Psoas muscle (tissue), 8 donors: ENCODE results near the gene KCNG4. TPM values are rescaled to one million over a fixed set of nuclear protein-coding genes. Genes with fewer than 3 reads are reported as not detected.

Experiments used
- ATAC-seq, 4 donors: fragments of 200-7000 bp; cut with Tn5 transposase; one replicate each; pipeline ENCODE4 v1.9.1; 2020; ENCODE audit warnings: moderate library complexity in 3 of 4, mild to moderate bottlenecking in 2 of 4
- DNase-seq, 2 donors: peaks; one replicate each; pipeline ENCODE4 v3.0.0-alpha.2; 2020
- H3K27ac ChIP-seq: fragments of 200-600 bp; one replicate; pipeline ENCODE4 v1.8.0; 2022
- H3K27me3 ChIP-seq, 3 donors: fragments of 200-600 bp in 1 of 3; one replicate each; pipeline versions ENCODE4 v1.6.1 to v1.8.0; 2013 to 2022; ENCODE audit warnings: low read length in 2 of 3, mild to moderate bottlenecking in 2 of 3, moderate library complexity in 1 of 3; ENCODE audit not compliant: insufficient read depth in 3 of 3
- H3K36me3 ChIP-seq, 2 donors: fragments of 200-600 bp in 1 of 2; one replicate each; pipeline versions ENCODE4 v1.6.1 to v1.8.0; 2013 to 2022; ENCODE audit warnings: low read depth in 1 of 2, mild to moderate bottlenecking in 1 of 2, moderate library complexity in 1 of 2; ENCODE audit not compliant: insufficient read depth in 1 of 2
- H3K4me1 ChIP-seq: fragments of 200-600 bp; one replicate; pipeline ENCODE4 v1.8.0; 2022
- H3K4me3 ChIP-seq: fragments of 200-600 bp; one replicate; pipeline ENCODE4 v1.8.0; 2022; ENCODE audit warnings: mild to moderate bottlenecking
- H3K9me3 ChIP-seq: fragments of 200-600 bp; one replicate; pipeline ENCODE4 v1.8.0; 2022
- CTCF ChIP-seq: fragments of 200-600 bp; IDR thresholded peaks from one replicate; pipeline ENCODE4 v1.8.0; 2022; ENCODE audit warnings: antibody characterized with exemption
- WGBS, 3 donors: extraction: QIAGEN DNeasy Blood & Tissue Kit; methylation state at CpG; one replicate each; pipeline versions ENCODE4 v1.1.6 to v1.1.7; 2013; 5-methylcytosine and 5-hydroxymethylcytosine counted together
- intact Hi-C, 2 donors: fragments of 100-400 bp; cut with DNase I; formaldehyde crosslinking; loops; one replicate each; pipeline versions ENCODE4 v1.11.0 to v1.14.2; 2022
- polyA plus RNA-seq, 3 donors: library from polyadenylated mRNA; stranded (reverse); fragments of 200-250 nt; gene quantifications; one replicate each; pipeline ENCODE4 v1.2.3, GENCODE V29; 2013
- total RNA-seq, 4 donors: library from RNA; stranded (reverse); fragmentation: NEBNext Ultra II Directional in 2 of 4; extraction: Animal tissue kit (Norgen Biotek cat#: 25700) in 2 of 4; gene quantifications; one replicate each; pipeline versions ENCODE4 v1.2.1 to v1.2.4, GENCODE V29; 2021 to 2023
- donor health status: healthy with polysubstance abuse.
- donor health status: DM: no; HTN: no; CAD: no; lungs with moderate emphysema.
- donor health status: Bipolar disorder and iron deficiency.
- donor health status: healthy.
- donor health status: DM: yes; HTN: yes; CAD: no.
- donor health status: DM: no; HTN: no; CAD: no.
- donor health status: DM: no; HTN: no; CAD: no.
- donor health status: DM: yes; HTN: yes; CAD: no.

The KCNG4 gene
- total and polyA plus RNA-seq, 7 donors: 0.04 to 0.10 TPM; not detected in 5

GRCh38 chr16:84196101-84196500 lies 43.7 kb downstream of the KCNG4 start:
- no peaks in the 10 kb centered on the region for H3K9me3 ChIP-seq
- ATAC-seq (peak in 1 of 4 donors; percentile 31), DNase-seq (no peak)
- no peaks in the 10 kb centered on the region for H3K36me3 ChIP-seq
- H3K4me1 ChIP-seq: no peaks in the 10 kb centered on the region
- no peak overlapping the region for H3K27ac ChIP-seq
- no peaks in the 10 kb centered on the region for H3K27me3 ChIP-seq
- no peak for TF ChIP-seq CTCF
- intact Hi-C loops: no loop called here
- 88 to 90% (median 88%) methylated on average over 15 to 16 of the region's 16 CpGs for WGBS, 3 donors
- no peak overlapping the region for H3K4me3 ChIP-seq

GRCh38 chr16:84195201-84196093 lies 44.4 kb downstream of the KCNG4 start:
- Histone ChIP-seq H3K4me3 (no peak overlapping the region), H3K9me3 (no peaks in the 10 kb centered on the region), H3K27ac (no peak overlapping the region), H3K36me3 (no peaks in the 10 kb centered on the region), H3K27me3 (no peaks in the 10 kb centered on the region), H3K4me1 (no peaks in the 10 kb centered on the region)
- no peak for DNase-seq
- intact Hi-C loops: no loop called here
- no peak for TF ChIP-seq CTCF
- ATAC-seq: no peak
- WGBS, 3 donors: 68 to 76% (median 75%) methylated on average over 34 to 38 of the region's 38 CpGs

GRCh38 chr16:84194470-84195200 lies 45.2 kb downstream of the KCNG4 start:
- 56 to 62% (median 59%) methylated on average over 34 of the region's 34 CpGs for WGBS, 3 donors
- Histone ChIP-seq H3K36me3 (no peaks in the 10 kb centered on the region), H3K9me3 (no peaks in the 10 kb centered on the region), H3K27ac (no peak overlapping the region), H3K4me3 (no peak overlapping the region), H3K4me1 (no peaks in the 10 kb centered on the region), H3K27me3 (no peaks in the 10 kb centered on the region)
- no peak for ATAC-seq
- TF ChIP-seq CTCF: no peak
- intact Hi-C loops: no loop called here
- no peak for DNase-seq

GRCh38 chr16:84194018-84194417 lies 45.8 kb downstream of the KCNG4 start:
- WGBS, 3 donors: 79 to 84% (median 80%) methylated on average over 11 of the region's 11 CpGs
- Histone ChIP-seq H3K4me3 (no peak overlapping the region), H3K27me3 (no peaks in the 10 kb centered on the region), H3K9me3 (no peaks in the 10 kb centered on the region), H3K27ac (no peak overlapping the region), H3K36me3 (no peaks in the 10 kb centered on the region), H3K4me1 (no peaks in the 10 kb centered on the region)
- intact Hi-C loops: no loop called here
- no peak for TF ChIP-seq CTCF
- ATAC-seq (no peak), DNase-seq (no peak)
